Naive B cell (primary cell): ENCODE results near the gene GPHB5. TPM values are rescaled to one million over a fixed set of nuclear protein-coding genes. Genes with fewer than 3 reads are reported as not detected.
"Not testable (repeated sequence)": the region's sequence is repeated elsewhere in the genome, so short reads cannot be mapped to it uniquely, and the experiment has no call there.

Source experiments
- ATAC-seq, 2 donors: fragments of 150-1000 bp; cut with Tn5 transposase; 2 replicates each; pipeline ENCODE4 v1.10.0; 2021; ENCODE audit warnings: low read depth in 2 of 2, mild to moderate bottlenecking in 2 of 2, moderate library complexity in 2 of 2
- DNase-seq: peaks from one replicate; pipeline ENCODE4 v3.0.0; 2022
- H3K27ac Mint-ChIP-seq, 6 donors: one replicate each; pipeline ENCODE4 v1.8.0; 2020 to 2022; ENCODE audit warnings: mild to moderate bottlenecking in 6 of 6, mixed read lengths in 6 of 6, moderate library complexity in 5 of 6, inconsistent platforms in 2 of 6
- H3K27me3 Mint-ChIP-seq, 3 donors: one replicate each; pipeline ENCODE4 v1.8.0; 2021 to 2022; ENCODE audit warnings: mixed read lengths in 3 of 3, mild to moderate bottlenecking in 1 of 3
- H3K36me3 Mint-ChIP-seq, 2 donors: one replicate each; pipeline ENCODE4 v1.8.0; 2020 to 2022; ENCODE audit warnings: mixed read lengths in 2 of 2, inconsistent platforms in 1 of 2, mild to moderate bottlenecking in 1 of 2
- H3K4me1 Mint-ChIP-seq, 3 donors: one replicate each; pipeline ENCODE4 v1.8.0; 2020 to 2022; ENCODE audit warnings: mixed read lengths in 3 of 3, inconsistent platforms in 1 of 3, mild to moderate bottlenecking in 1 of 3, moderate library complexity in 1 of 3
- H3K4me3 Mint-ChIP-seq, 8 donors: one replicate each; pipeline ENCODE4 v1.8.0; 2020 to 2022; ENCODE audit warnings: mild to moderate bottlenecking in 8 of 8, mixed read lengths in 8 of 8, moderate library complexity in 8 of 8, inconsistent platforms in 2 of 8
- H3K9me3 Mint-ChIP-seq, 7 donors: one replicate each; pipeline ENCODE4 v1.8.0; 2020 to 2022; ENCODE audit warnings: mixed read lengths in 7 of 7, mild to moderate bottlenecking in 5 of 7, inconsistent platforms in 2 of 7, moderate library complexity in 1 of 7
- polyA plus RNA-seq, 6 donors: library from polyadenylated mRNA; unstranded; fragments of 300-500 nt; fragmentation: Illumina TruSeq; gene quantifications; one replicate each; pipeline ENCODE4 v1.2.3, GENCODE V29; 2021; ENCODE audit warnings: low read depth in 6 of 6

GPHB5 gene
- polyA plus RNA-seq, 6 donors from 2014 or later = not detected

DNA sequence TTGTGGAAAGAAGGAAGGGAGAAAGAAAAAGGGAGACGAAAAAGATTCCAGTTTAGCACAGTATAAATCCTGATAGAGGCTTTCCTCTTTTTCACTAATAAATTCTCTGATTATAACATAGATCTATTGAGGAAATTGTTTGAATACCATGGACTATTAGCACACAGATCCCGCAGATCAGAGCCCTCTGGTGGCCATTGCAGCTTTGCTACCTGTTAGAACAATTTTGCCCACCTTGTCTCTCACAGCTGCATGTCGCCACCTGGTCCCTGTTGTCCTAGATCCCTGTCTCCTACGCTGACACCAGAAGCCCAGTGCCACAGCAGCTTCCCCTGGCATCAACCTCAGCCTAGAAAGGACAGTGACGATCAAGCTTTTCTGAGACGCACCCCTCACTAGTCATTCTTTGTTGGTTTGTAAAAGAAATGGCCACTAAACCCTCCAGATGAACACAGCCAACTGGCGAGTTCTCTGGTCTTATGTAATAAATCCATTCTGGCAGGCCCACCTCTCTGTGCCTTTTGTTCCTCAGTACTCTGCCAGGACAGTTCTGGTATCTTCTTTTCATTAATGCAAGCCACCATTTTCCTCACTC, 9.9 kb downstream of the GPHB5 start:
- Mint-ChIP-seq H3K27me3 (peaks cover 15 to 28% (median 19%) of the 10 kb centered on the region in 3 donors), H3K4me3 (peak overlapping the region in 1 of 8 donors; percentile 4), H3K27ac (peak overlapping the region in 1 of 6 donors; percentile 20), H3K4me1 (no peaks in the 10 kb centered on the region), H3K9me3 (no peaks in the 10 kb centered on the region), H3K36me3 (no peaks in the 10 kb centered on the region)
- DNase-seq = no peak
- no peak for ATAC-seq

GRCh38 chr14:63304429-63304828, 14.3 kb downstream of the GPHB5 start:
- H3K27ac Mint-ChIP-seq, DNase-seq, H3K36me3 Mint-ChIP-seq, H3K9me3 Mint-ChIP-seq, ATAC-seq, H3K4me1 Mint-ChIP-seq, H3K4me3 Mint-ChIP-seq: not testable (repeated sequence)
- peaks cover 2 to 19% (median 9%) of the 10 kb centered on the region in 3 donors for H3K27me3 Mint-ChIP-seq

- ATAC-seq = no peak
- H3K4me1 Mint-ChIP-seq = no peaks in the 10 kb centered on the region
- peak overlapping the region in 1 of 8 donors; percentile 26 for H3K4me3 Mint-ChIP-seq
- DNase-seq = no peak
- no peak overlapping the region for H3K27ac Mint-ChIP-seq
- peaks cover 0 to 19% (median 13%) of the 10 kb centered on the region in 3 donors for H3K27me3 Mint-ChIP-seq
- peaks cover 0 to 3% (median 0%) of the 10 kb centered on the region in 7 donors for H3K9me3 Mint-ChIP-seq
- H3K36me3 Mint-ChIP-seq = no peaks in the 10 kb centered on the region
Measured at GRCh38 chr14:63301891-63302534, 16.7 kb downstream of the GPHB5 start.

DNA sequence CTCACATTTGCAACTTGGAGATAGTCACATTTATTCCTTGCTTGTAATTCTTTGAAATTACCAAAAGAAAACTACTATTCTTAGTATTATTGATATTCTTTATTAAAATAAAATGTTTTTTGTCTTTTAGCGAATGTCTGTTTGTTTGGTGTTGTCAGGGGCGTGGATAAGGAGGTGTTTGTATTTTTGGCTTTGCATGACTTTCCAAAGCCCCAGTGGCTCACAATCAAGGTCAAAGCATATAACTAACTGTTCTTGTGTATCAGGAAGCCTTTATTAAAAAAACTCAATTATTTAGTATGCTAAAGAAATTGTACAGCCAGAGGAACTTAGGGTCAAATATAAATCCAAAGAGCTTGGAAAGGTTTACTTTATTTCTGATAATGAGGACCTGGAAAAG, 17.9 kb downstream of the GPHB5 start:
- DNase-seq (no peak), ATAC-seq (no peak)
- Mint-ChIP-seq H3K36me3 (no peaks in the 10 kb centered on the region), H3K4me3 (no peak overlapping the region), H3K27me3 (peaks cover 0 to 20% (median 19%) of the 10 kb centered on the region in 3 donors), H3K27ac (no peak overlapping the region), H3K9me3 (peaks cover 0 to 3% (median 0%) of the 10 kb centered on the region in 7 donors), H3K4me1 (no peaks in the 10 kb centered on the region)

DNA sequence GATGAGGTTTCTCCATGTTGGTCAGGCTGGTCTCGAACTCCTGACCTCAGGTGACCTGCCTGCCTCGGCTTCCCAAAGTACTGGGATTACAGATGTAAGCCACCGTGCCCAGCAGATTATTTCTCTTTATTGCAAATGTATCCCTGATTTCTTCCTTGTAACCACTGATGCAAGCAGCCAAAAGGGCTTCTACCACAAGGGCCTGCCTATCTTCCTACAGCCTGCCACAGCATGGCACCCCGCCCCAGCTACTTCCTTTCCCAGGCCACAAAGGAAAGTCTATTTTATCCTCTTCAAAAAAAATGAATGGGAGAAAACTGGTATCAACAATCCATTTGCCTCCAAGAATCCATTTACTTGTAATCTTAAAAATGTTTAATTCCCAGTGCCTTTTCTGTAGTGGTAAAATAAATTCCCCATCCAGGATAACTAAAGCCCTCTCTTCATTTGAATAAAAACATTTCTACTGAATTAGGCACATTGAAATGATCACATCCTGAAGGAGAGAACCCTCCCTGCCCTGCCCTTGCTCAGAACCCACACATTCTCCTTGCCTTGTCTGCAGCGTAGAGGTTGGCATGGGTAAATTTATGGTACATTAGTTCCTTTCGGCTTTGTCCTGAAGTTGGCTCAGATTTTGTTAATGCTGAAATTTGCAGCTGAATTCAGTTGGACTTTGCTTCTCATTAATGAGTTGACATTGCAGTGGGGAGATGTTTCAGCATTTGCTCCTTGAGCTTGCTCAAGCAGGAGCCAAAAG, 19.2 kb downstream of the GPHB5 start:
- Mint-ChIP-seq H3K27ac (no peak overlapping the region), H3K4me3 (no peak overlapping the region), H3K27me3 (peaks cover 9 to 27% (median 25%) of the 10 kb centered on the region in 3 donors), H3K36me3 (no peaks in the 10 kb centered on the region), H3K4me1 (no peaks in the 10 kb centered on the region), H3K9me3 (peaks cover 0 to 3% (median 0%) of the 10 kb centered on the region in 7 donors)
- ATAC-seq (no peak), DNase-seq (no peak)

DNA sequence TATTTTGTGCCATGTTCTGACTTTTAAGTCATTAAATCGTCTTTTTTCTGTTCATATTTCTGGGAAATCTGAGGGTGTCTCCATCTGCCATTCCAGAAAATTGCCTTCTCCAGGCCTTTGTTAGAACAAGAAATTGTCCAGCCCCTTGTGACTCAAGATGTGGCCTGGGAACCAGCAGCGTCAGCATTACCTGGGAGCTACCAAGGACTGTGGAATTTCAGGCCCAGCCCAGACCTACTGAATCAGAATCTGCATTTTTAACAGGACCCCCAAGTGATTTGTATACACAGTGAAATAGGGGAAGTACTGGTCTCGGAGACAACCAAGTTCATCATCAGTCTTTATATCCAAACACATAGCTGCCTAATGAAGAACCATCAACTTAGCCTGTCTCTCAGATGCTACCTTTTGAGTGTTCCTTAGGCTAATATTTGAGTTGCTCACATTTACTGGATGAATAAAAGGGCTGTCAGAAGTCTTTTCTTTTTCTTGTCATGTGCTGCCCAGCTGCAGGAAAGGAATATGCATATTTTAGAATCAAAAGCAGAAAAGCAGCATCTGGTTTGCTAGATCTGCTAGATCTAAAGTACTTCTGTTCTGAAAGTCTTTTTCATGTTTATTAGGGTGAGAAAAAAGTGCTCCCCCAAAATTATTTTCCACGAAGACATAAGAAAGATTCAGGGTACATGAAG, 21.2 kb downstream of the GPHB5 start:
- H3K36me3 Mint-ChIP-seq = no peaks in the 10 kb centered on the region
- DNase-seq = no peak
- H3K9me3 Mint-ChIP-seq = peaks cover 0 to 2% (median 0%) of the 10 kb centered on the region in 7 donors
- no peak for ATAC-seq
- peaks cover 9 to 26% (median 23%) of the 10 kb centered on the region in 3 donors for H3K27me3 Mint-ChIP-seq
- H3K4me1 Mint-ChIP-seq = no peaks in the 10 kb centered on the region
- no peak overlapping the region for H3K27ac Mint-ChIP-seq
- no peak overlapping the region for H3K4me3 Mint-ChIP-seq

GRCh38 chr14:63296060-63296563, 22.6 kb downstream of the GPHB5 start:
- H3K27ac Mint-ChIP-seq = no peak overlapping the region
- no peak for DNase-seq
- no peaks in the 10 kb centered on the region for H3K36me3 Mint-ChIP-seq
- H3K4me1 Mint-ChIP-seq = no peaks in the 10 kb centered on the region
- no peak overlapping the region for H3K4me3 Mint-ChIP-seq
- ATAC-seq = no peak
- H3K27me3 Mint-ChIP-seq = peaks cover 14 to 25% (median 21%) of the 10 kb centered on the region in 3 donors
- no peaks in the 10 kb centered on the region for H3K9me3 Mint-ChIP-seq

DNA sequence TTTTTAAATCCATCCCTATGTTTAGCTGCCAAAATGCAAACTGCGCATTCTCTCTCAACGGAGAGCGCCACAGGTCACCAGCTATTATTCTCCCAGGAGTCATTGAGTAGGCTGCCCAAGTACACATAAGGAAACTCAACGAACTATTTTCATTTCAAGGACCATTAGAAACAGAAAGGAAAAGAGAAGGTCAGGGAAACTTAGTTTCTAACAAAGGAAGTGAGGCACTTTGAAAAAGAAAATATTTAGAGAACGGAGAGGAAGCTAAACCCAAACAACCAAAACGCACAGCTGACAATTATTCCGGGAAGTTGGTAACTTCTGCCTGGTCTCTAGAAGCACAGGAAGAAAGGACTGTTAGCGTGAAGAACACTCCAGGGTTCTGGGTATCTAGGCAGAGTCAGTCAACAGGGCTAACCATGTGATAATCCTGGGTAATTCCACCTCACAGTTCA, 23.5 kb downstream of the GPHB5 start:
- Mint-ChIP-seq H3K27me3 (peaks cover 22 to 28% (median 23%) of the 10 kb centered on the region in 3 donors), H3K9me3 (no peaks in the 10 kb centered on the region), H3K36me3 (no peaks in the 10 kb centered on the region), H3K27ac (no peak overlapping the region), H3K4me3 (no peak overlapping the region), H3K4me1 (no peaks in the 10 kb centered on the region)
- DNase-seq (no peak), ATAC-seq (no peak)

GRCh38 chr14:63292805-63293204, 25.9 kb downstream of the GPHB5 start:
- H3K27me3 Mint-ChIP-seq = peaks cover 19 to 28% (median 22%) of the 10 kb centered on the region in 3 donors
- ATAC-seq = no peak
- no peak overlapping the region for H3K4me3 Mint-ChIP-seq
- H3K9me3 Mint-ChIP-seq = no peaks in the 10 kb centered on the region
- no peaks in the 10 kb centered on the region for H3K4me1 Mint-ChIP-seq
- DNase-seq = no peak
- H3K27ac Mint-ChIP-seq = no peak overlapping the region
- H3K36me3 Mint-ChIP-seq = no peaks in the 10 kb centered on the region

GRCh38 chr14:63290741-63291430, 27.8 kb downstream of the GPHB5 start:
- no peaks in the 10 kb centered on the region for H3K36me3 Mint-ChIP-seq
- H3K4me1 Mint-ChIP-seq = no peaks in the 10 kb centered on the region
- no peak for DNase-seq
- H3K27ac Mint-ChIP-seq = no peak overlapping the region
- H3K4me3 Mint-ChIP-seq = no peak overlapping the region
- H3K9me3 Mint-ChIP-seq = no peaks in the 10 kb centered on the region
- H3K27me3 Mint-ChIP-seq = peaks cover 12 to 28% (median 22%) of the 10 kb centered on the region in 3 donors
- ATAC-seq = no peak

DNA sequence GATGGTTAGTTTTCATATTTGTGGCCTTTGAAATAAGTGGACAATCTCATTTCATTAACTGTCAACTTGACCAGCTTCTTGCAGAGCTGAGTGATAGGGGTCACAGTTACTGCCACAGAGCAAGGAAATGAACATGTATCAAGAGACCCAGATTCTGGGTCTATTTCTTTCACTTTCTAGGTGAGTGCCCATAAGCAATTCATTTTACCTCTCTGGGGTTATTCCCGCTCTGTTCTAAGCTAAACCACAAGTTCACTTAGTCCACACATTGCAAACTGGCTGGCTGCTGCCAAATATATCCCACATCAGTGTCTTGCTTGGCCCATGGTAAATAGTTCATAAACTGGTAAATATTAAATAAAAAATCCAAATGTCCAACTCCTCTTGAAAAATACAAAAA, 29.9 kb downstream of the GPHB5 start:
- no peak for ATAC-seq
- H3K27me3 Mint-ChIP-seq = peaks cover 7 to 17% (median 13%) of the 10 kb centered on the region in 3 donors
- no peaks in the 10 kb centered on the region for H3K4me1 Mint-ChIP-seq
- no peak overlapping the region for H3K4me3 Mint-ChIP-seq
- no peaks in the 10 kb centered on the region for H3K36me3 Mint-ChIP-seq
- H3K27ac Mint-ChIP-seq = no peak overlapping the region
- no peaks in the 10 kb centered on the region for H3K9me3 Mint-ChIP-seq
- no peak for DNase-seq

DNA sequence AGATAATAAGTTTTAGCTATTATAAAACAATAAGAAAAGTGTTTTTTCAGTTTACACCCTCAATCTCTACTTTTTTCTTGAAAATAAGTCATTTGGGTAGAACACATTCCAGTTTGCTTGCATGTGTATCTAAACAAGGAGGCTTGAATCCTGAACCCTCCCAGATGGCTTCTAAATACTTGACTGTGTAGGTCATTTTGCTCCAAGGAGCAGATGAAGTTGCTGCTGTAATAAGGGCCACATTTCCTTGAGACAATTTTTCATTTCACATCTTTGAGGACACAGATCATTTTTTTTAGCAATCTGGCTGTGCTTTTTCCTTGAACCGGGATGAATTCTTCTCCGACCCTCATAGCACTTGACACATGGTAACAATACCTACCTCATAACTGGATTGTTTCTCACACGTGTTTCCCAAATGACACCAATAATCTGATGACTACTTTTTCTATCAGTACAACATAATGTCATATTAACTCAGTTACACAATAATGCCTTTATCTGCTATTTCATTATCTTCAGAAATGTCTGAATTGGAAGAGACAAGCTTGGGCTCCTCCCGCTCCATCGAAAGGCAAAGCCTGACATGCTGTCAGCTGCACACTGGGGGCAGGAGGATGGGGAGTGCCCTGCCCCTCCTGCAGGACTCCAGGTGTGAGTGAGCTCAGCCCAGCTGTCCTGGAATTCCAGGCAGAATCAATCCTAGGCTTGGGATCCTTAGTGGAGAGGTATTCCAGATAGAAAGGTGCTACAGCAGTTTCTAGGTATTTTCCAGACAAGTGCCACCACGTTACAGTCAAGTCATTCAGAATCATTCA, 30.9 kb downstream of the GPHB5 start:
- ATAC-seq (no peak), DNase-seq (no peak)
- H3K27me3 Mint-ChIP-seq = peaks cover 7 to 17% (median 13%) of the 10 kb centered on the region in 3 donors
- no peaks in the 10 kb centered on the region for H3K4me1 Mint-ChIP-seq
- H3K9me3 Mint-ChIP-seq = no peaks in the 10 kb centered on the region
- H3K36me3 Mint-ChIP-seq = no peaks in the 10 kb centered on the region
- no peak overlapping the region for H3K4me3 Mint-ChIP-seq
- H3K27ac Mint-ChIP-seq = no peak overlapping the region
